ENCODE measurements around the gene SNAI1.
"Not testable (repeated sequence)": the region's sequence is repeated elsewhere in the genome, so short reads cannot be mapped to it uniquely, and the experiment has no call there.

The SNAI1 gene

DNA sequence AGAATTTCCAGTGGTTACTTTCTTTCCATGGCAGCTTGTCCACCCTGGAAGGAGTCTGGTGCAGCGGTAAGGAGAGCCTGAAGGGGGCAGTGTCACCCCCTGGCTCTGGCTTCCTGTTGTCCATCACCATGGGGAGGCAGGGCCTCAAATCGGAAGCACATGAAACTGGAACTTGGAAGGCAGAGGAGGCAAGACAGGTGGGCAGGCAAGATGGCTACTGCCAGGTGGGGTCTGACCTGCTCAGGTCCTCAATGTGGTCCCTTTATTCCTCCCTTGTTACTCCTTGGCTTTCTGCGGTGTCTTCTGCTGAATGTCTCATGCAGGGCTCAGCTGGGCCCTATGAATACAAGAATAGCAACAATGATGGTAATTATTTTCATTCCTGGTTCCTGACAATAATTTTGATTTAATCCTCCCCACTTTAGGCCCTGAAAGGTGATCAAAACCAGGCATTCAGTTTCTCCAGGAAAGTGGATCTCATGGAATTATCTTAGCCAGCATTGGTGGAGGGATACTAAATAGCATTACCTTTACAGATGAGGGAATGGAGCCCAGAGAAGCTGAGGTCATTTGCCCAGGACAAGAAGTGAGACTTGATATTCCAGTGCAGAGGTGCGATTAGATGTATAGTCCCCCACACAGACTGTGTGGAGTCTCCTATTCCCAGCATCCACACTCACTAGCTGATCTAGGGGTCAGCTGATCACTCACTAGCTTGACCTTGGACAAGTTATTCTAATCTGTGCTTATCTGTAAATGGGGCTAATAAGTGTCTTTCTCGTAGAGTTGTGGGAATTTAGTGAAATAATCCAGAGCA lies 17.6 kb upstream of the SNAI1 start:
- peak; percentile 63 for DNase-seq

- no peak for DNase-seq
Observed at GRCh38 chr20:49965781-49966305, 16.9 kb upstream of the SNAI1 start.

GRCh38 chr20:49966861-49967260 lies 15.9 kb upstream of the SNAI1 start:
- DNase-seq, result no peak

- no peak for DNase-seq
Observed at GRCh38 chr20:49969234-49969633, 13.5 kb upstream of the SNAI1 start.

- DNase-seq, result no peak
Observed at GRCh38 chr20:49969946-49970345, 12.8 kb upstream of the SNAI1 start.

- DNase-seq, result no peak
Observed at GRCh38 chr20:49970498-49970897, 12.3 kb upstream of the SNAI1 start.

GRCh38 chr20:49973981-49974380 lies 8.8 kb upstream of the SNAI1 start:
- no peak for DNase-seq

- no peak for DNase-seq
Observed at GRCh38 chr20:49976542-49976941, 6.2 kb upstream of the SNAI1 start.

GRCh38 chr20:49977740-49978139 lies 5.0 kb upstream of the SNAI1 start:
- not testable (repeated sequence) for DNase-seq

- no peak for DNase-seq
Observed at GRCh38 chr20:49978685-49979029, 4.1 kb upstream of the SNAI1 start.

- peak; percentile 82 for DNase-seq
Observed at GRCh38 chr20:49979030-49979832, 3.5 kb upstream of the SNAI1 start.

DNA sequence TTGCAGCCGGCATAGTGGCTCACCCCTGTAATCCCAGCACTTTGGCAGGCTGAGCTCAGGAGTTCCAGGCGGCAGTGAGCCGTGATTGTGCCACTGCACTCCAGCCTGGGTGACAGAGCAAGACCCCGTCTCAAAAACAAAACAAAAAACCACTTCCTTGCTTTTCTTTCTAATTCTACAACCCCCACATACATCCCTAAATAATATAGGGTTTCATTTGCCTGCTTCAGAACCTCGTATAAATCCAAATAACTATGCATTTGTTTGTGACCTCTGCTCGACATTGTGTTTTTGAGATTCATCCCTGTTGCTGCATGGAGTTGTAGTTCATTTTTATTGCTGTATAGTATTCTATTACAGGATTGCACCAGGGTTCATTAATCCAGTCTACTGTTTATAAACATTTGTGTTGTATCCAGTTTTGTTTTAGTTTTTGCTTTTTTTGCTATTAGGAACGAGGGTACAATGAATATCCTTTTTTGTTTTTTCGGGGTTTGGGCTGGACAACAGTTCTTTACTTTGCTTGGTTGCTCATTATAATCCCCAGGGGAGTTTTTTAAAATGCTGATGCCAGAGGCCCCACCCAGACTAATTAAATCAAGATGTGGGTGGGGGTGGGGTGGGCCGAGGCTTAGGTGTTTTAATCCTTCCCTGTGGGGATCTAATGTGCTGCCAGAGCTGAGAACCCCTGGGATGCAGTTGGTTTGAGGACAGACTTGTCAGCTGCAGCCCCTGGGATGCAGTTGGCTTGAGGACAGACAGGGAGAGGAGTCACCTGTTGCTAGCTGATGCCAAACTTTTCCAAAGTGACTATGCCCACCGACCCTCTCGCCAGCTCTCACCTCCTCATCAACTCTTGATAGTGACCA lies 2.4 kb upstream of the SNAI1 start:
- no peak for DNase-seq

DNA sequence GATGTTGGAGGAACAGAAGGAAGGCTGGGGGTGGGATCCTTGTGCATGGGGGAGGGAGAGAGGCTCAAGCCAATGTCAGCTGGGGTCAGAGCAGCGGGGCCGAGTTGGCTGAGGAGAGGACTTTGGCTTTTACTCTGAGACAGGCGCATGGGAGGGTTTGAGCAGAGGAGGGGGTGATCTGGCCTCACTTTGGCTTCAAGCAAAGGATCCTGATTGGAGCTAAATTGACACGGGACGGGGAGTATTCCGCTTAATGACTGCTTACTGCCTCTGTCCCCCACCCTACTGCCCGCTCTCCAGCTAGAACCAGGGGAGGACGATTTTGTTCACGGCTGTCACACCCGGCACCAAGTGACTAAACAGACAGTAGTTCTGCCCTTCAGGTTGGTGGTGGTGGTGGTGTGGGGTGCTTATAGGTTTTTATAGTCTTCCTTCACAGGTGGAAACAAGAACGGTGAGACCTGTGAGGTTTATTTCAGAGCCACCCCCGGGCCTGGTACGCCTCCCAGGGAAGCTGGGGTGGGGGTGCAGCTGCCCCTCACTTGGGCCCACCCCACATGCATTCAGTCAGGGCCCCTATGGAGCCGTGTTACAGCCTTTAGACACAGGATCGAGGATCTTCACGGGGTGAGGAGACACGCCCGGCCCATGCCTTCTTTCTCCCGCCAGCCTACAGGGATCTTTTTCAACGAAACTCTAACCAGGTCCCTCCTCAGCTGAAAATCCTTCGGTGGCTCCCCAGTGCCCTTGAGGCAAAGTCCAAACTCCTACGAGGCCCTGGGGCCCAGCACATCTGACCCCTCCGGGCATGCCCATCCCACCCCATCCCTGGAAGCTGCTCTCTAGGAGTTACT lies 1.3 kb upstream of the SNAI1 start:
- no peak for DNase-seq

GRCh38 chr20:49982072-49982345 lies 771 bp upstream of the SNAI1 start:
- no peak for DNase-seq

- DNase-seq, result no peak
Observed at GRCh38 chr20:49983123-49983847, 505 bp downstream of the SNAI1 start.

- no peak for DNase-seq
Observed at GRCh38 chr20:49983848-49984408, 1.1 kb downstream of the SNAI1 start.

- no peak for DNase-seq
Observed at GRCh38 chr20:49984426-49985153, 1.8 kb downstream of the SNAI1 start.

DNA sequence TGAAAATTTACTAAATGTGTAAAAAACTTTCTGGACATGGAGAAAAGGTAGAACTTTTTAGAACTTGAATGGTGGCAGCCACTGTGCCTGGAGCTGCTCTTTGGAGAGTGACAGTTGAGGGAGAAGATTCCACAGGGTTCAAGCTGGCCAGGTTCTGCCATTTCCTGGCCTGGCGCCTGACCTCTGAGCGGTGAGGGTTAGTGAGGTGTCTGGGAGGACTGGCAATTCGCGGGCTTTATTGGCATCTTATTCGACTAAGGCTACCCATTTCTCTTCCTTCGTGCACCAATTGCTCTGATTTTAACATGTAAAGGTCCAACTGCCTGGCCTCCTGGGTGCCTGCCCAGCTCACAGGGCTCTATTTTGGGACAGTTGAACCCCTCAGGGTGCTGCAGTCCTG lies 2.4 kb downstream of the SNAI1 start:
- no peak for DNase-seq

DNA sequence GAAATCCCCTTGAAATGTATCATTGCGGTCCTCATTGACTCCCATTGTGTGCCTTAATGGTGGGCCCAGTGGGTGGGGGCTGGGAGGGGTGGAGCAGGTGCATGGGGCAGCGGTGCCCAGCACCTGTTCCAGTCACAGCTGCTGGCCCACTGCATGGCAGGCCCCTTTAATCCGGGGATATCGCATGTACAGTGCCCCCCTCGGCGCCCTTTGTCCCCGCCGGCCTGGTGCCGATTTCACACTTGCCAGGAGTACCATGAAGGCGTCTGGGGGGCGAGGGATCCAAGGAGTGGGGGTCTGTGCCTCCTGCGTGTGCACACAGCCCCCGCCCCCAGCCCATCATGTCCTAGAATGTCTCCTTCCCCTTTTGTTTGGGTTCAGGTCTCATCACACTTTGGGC lies 2.8 kb downstream of the SNAI1 start:
- DNase-seq, result no peak

DNA sequence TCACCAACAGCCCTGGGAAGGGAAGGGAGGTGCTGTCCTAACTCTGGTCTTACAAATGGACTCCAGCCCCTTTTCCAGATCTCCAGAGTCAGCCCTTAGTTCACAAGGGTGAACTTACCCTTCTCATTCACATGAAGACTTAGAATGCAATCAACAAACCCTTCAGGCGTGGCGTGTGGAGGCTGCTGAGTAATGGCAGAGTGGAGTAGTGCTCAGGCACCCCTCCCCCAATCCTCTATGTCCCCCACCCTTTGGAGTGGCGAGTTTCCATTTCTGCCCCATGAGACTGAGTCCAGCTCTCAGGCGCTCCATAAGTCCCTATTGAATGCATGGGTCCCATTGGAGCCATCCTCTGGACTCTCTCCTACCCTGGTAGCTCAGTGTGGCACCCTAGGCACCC lies 3.3 kb downstream of the SNAI1 start:
- no peak for DNase-seq

Measured in eye (tissue), 1 donor.